Loucy (cell line): ENCODE results near the gene SLC25A4.

Experiments
- H2AFZ ChIP-seq: fragments of 200-600 bp; sonication (generic); 2 replicates; pipeline ENCODE4 v1.6.0; 2016; ENCODE audit warnings: antibody characterized with exemption, mild to moderate bottlenecking, low read length, moderate library complexity
- H3F3A ChIP-seq: fragments of 200-600 bp; 2 replicates; pipeline ENCODE4 v1.6.0; 2016; ENCODE audit warnings: antibody characterized with exemption, low read depth, mild to moderate bottlenecking
- H3K27me3 ChIP-seq: fragments of 200-600 bp; sonication (generic); 2 replicates; pipeline ENCODE4 v1.6.1; 2014; ENCODE audit warnings: low read length, mild to moderate bottlenecking; ENCODE audit not compliant: insufficient read depth, poor library complexity, severe bottlenecking
- H3K36me3 ChIP-seq: fragments of 200-600 bp; sonication (generic); 2 replicates; pipeline ENCODE4 v1.6.1; 2016; ENCODE audit warnings: low read length; ENCODE audit not compliant: insufficient read depth
- H3K4me1 ChIP-seq: fragments of 200-600 bp; sonication (generic); 2 replicates; pipeline ENCODE4 v1.5.1; 2014; ENCODE audit warnings: low read length, mild to moderate bottlenecking; ENCODE audit not compliant: insufficient read depth, poor library complexity, severe bottlenecking
- H3K4me2 ChIP-seq: fragments of 200-600 bp; sonication (generic); 2 replicates; pipeline ENCODE4 v1.6.0; 2014; ENCODE audit warnings: antibody characterized with exemption, low read length, low read depth, mild to moderate bottlenecking; ENCODE audit not compliant: poor library complexity, severe bottlenecking
- H3K4me3 ChIP-seq: fragments of 200-600 bp; sonication (generic); 2 replicates; pipeline ENCODE4 v1.5.1; 2014; ENCODE audit warnings: low read length, mild to moderate bottlenecking, mixed read lengths; ENCODE audit not compliant: poor library complexity, severe bottlenecking
- H3K79me2 ChIP-seq: fragments of 200-600 bp; sonication (generic); 2 replicates; pipeline ENCODE4 v1.6.1; 2014; ENCODE audit warnings: low read length; ENCODE audit not compliant: insufficient read depth
- H3K9ac ChIP-seq: fragments of 200-600 bp; sonication (generic); 2 replicates; pipeline ENCODE4 v1.6.0; 2014; ENCODE audit warnings: mild to moderate bottlenecking, low read depth, low read length, moderate library complexity; ENCODE audit not compliant: poor library complexity, severe bottlenecking
- H3K9me2 ChIP-seq: fragments of 200-600 bp; sonication (generic); replicated peaks from 2 replicates; pipeline ENCODE4 v1.6.1; 2016; ENCODE audit warnings: low read depth, low read length, mixed read lengths
- H3K9me3 ChIP-seq: fragments of 200-600 bp; sonication (generic); 2 replicates; pipeline ENCODE4 v1.6.1; 2014; ENCODE audit warnings: mild to moderate bottlenecking, antibody characterized with exemption, low read length, low read depth; ENCODE audit not compliant: insufficient read depth
- H4K20me1 ChIP-seq: fragments of 200-600 bp; sonication (generic); 2 replicates; pipeline ENCODE4 v1.6.0; 2014; ENCODE audit warnings: antibody characterized with exemption, low read length, mild to moderate bottlenecking; ENCODE audit not compliant: insufficient read depth, poor library complexity, severe bottlenecking
- EZH2phosphoT487 ChIP-seq: fragments of 200-600 bp; IDR thresholded peaks from 2 replicates; pipeline ENCODE4 v1.6.1; 2018; ENCODE audit warnings: antibody characterized with exemption, mild to moderate bottlenecking, moderate library complexity, borderline replicate concordance
- TF ChIP-seq, protein P1 (sequence below): fragments of 200-600 bp; sonication (generic); conservative IDR thresholded peaks from 2 replicates; pipeline ENCODE4 v1.5.1; 2014; ENCODE audit warnings: mild to moderate bottlenecking, antibody characterized with exemption, low read length

The SLC25A4 gene

DNA sequence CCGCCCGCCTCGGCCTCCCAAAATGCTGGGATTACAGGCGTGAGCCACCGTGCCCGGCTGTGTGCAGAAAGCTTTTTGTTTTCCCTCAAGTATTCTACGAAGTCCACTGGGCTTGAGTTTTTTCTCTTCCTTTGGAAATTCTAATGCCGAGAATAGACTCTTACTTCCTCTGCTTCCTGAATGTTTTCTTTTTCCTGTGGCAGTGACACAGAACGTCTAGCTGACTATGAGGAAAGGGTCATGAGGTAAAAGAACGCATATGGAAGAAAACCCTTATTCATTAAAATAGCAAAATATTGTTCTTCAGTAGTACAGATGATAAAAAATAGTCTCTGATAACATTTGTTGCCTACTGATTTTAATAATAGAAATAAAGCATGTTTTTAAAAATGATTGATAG is 4.9 kb upstream of the SLC25A4 start:
- no peaks in the 10 kb centered on the region for H3K36me3 ChIP-seq
- H3K27me3 ChIP-seq: no peaks in the 10 kb centered on the region
- H3K79me2 ChIP-seq: no peaks in the 10 kb centered on the region
- no peak overlapping the region for H3K4me3 ChIP-seq
- H3F3A ChIP-seq: no peaks in the 10 kb centered on the region
- no peak overlapping the region for H2AFZ ChIP-seq
- no peaks in the 10 kb centered on the region for H3K9me3 ChIP-seq
- no peak overlapping the region for H3K9ac ChIP-seq
- no peaks in the 10 kb centered on the region for H3K9me2 ChIP-seq
- no peak overlapping the region for H3K4me2 ChIP-seq
- no peaks in the 10 kb centered on the region for H3K4me1 ChIP-seq
- H4K20me1 ChIP-seq: no peaks in the 10 kb centered on the region
- no peak for TF ChIP-seq EZH2phosphoT487
- TF ChIP-seq, protein P1, sequence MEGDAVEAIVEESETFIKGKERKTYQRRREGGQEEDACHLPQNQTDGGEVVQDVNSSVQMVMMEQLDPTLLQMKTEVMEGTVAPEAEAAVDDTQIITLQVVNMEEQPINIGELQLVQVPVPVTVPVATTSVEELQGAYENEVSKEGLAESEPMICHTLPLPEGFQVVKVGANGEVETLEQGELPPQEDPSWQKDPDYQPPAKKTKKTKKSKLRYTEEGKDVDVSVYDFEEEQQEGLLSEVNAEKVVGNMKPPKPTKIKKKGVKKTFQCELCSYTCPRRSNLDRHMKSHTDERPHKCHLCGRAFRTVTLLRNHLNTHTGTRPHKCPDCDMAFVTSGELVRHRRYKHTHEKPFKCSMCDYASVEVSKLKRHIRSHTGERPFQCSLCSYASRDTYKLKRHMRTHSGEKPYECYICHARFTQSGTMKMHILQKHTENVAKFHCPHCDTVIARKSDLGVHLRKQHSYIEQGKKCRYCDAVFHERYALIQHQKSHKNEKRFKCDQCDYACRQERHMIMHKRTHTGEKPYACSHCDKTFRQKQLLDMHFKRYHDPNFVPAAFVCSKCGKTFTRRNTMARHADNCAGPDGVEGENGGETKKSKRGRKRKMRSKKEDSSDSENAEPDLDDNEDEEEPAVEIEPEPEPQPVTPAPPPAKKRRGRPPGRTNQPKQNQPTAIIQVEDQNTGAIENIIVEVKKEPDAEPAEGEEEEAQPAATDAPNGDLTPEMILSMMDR: no peak

DNA sequence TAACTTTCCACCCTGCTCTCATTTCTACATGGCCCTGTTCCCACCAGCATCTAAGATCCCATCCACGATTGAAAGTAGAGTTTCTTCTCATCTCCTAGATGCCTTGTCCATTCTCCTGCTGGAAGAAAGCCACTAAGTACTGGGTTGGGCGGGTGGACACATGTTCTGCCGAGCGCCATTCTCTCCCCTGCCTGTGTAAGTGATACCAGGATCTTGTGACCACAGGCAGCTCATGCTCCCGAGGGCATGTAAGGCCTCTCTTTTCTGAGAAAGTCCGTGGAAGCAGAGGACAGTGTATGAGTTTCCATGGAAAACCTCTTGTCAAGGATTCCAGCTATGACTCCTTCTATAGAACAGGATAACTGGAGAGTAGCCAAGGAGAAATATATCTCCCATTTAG is 3.3 kb upstream of the SLC25A4 start:
- no peak for TF ChIP-seq EZH2phosphoT487
- TF ChIP-seq, protein P1: no peak
- Histone ChIP-seq H3K9me2 (no peaks in the 10 kb centered on the region), H3F3A (no peaks in the 10 kb centered on the region), H3K4me2 (no peak overlapping the region), H2AFZ (no peak overlapping the region), H3K9me3 (no peaks in the 10 kb centered on the region), H3K27me3 (no peaks in the 10 kb centered on the region), H3K4me3 (no peak overlapping the region), H3K79me2 (no peaks in the 10 kb centered on the region), H3K4me1 (no peaks in the 10 kb centered on the region), H3K9ac (no peak overlapping the region), H3K36me3 (no peaks in the 10 kb centered on the region), H4K20me1 (no peaks in the 10 kb centered on the region)

DNA sequence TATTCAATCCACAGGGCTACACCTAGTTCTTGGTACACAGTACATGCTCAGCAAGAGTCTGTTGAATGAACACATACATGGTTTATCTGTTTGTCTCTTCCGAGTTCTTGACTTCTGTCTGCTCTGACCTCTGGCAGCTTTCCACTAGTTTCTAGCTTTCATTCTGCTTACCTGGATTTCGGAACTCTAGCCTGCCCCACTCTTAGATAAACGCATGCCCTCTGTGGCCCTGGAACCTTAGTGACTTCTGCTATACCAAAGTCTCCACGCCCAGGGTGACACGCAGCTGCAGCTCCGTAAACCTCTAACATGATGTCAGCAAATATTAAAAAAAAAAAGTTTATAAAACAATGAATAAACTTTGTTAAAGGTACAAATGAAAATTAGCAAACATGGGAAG is 1.3 kb upstream of the SLC25A4 start:
- no peaks in the 10 kb centered on the region for H3K79me2 ChIP-seq
- no peaks in the 10 kb centered on the region for H3F3A ChIP-seq
- H3K36me3 ChIP-seq: no peaks in the 10 kb centered on the region
- H3K4me3 ChIP-seq: no peak overlapping the region
- H3K4me2 ChIP-seq: no peak overlapping the region
- no peak overlapping the region for H3K9ac ChIP-seq
- no peaks in the 10 kb centered on the region for H3K9me2 ChIP-seq
- TF ChIP-seq EZH2phosphoT487: no peak
- TF ChIP-seq, protein P1: no peak
- no peaks in the 10 kb centered on the region for H3K27me3 ChIP-seq
- H3K9me3 ChIP-seq: no peaks in the 10 kb centered on the region
- no peaks in the 10 kb centered on the region for H4K20me1 ChIP-seq
- no peak overlapping the region for H2AFZ ChIP-seq
- H3K4me1 ChIP-seq: no peaks in the 10 kb centered on the region
